GM21360 (cell line): Measurements from ENCODE around the gene KY.

ENCODE experiments used
- ATAC-seq: cut with Tn5 transposase; IDR thresholded peaks from one replicate; pipeline ENCODE4 v1.9.1; 2021; ENCODE audit warnings: mild to moderate bottlenecking, moderate library complexity; ENCODE audit not compliant: unreplicated experiment

KY gene, protein sequence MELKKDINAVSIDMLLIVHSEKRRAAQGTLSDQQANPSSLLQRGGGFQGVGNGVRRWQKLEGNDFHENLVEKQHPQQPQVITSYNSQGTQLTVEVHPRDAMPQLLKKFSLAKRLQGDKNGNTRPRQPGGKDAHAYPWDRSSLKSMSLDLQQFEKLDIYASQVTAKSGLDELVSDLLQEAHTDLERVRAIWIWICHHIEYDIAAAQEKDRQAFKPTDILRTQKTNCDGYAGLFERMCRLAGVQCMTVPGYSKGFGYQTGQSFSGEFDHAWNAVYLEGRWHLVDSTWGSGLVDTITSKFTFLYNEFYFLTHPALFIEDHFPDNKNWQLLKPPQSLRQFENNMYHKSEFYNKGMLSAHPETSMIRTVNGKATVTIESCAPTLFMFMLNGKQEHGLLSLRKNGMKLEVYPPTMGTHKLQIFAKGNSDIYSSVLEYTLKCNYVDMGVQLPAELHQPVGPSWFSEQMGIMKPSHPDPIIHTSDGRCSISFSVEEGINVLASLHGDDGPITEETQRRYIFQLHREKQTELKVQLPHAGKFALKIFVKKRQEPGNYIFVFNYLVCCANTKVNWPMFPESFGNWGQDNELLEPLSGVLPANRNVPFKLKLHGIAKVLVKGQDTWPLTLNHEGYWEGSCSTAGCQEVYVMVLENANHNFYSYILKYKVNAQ

DNA sequence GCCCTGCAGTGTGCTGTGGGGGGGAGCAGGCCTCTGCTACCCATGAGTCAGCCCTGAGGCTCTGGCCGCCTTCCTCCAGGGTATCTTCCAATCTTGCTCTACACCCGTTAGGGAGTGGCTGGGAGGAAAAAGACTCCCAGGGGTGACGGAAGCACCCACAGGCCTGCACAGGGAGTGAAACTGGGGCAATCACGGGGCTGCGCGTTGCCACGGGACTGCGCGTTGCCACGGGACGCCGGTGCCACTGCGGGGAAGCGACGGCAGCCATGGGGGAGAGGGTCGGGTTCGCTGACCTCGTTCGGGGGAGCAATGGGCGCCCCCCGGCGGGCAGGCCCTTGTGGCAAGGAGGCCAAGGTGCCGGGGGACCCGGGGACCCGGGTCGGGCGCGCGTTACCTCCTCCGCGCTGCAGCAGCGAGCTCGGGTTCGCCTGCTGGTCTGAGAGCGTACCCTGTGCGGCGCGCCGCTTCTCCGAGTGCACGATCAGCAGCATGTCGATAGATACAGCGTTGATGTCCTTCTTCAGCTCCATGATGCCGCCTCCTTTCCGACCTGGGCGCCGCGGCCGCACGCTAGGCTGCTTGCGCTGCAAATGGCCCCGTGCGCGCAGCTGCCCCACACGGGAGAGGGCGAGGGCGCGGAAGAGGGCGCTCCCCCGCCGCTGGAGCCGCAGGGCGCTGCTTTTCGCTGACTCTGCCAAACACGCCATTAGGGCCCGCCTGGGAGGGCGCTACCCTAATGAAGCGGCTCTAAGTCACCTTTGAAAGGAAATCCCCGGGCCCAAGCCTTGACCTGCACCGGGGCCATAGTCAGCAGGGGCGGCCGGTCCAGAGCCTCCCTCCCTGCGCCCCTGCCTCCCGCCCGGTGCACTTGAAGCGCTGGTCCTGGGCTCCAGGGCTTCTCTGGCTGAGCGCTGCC is at the start of gene KY:
Gene KY, minus strand, starts transcription at position 592 of the 916 bp plus-strand sequence. Its CDS starts 62 bp downstream, at position 530.
- no peak for ATAC-seq

DNA sequence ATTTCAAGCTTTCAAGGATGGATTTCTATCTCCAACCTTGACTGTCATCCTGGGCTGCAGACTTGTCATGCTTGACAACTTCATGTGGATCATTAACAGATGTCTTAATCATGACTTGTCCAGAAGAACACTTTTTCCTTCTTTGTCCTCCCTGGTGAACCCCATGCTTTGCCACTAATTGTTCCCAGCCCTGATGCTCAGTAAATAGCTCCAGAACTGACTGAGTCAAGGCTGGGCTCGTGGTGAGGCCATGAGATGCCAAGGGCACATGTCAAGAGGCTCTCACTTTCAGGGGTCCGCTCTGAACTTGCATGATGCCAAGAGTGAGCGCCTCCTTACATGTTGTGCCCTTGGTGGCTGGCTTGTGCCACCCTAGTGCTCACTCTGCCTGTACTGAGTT is 48.9 kb upstream of the KY start:
- ATAC-seq, result no peak

DNA sequence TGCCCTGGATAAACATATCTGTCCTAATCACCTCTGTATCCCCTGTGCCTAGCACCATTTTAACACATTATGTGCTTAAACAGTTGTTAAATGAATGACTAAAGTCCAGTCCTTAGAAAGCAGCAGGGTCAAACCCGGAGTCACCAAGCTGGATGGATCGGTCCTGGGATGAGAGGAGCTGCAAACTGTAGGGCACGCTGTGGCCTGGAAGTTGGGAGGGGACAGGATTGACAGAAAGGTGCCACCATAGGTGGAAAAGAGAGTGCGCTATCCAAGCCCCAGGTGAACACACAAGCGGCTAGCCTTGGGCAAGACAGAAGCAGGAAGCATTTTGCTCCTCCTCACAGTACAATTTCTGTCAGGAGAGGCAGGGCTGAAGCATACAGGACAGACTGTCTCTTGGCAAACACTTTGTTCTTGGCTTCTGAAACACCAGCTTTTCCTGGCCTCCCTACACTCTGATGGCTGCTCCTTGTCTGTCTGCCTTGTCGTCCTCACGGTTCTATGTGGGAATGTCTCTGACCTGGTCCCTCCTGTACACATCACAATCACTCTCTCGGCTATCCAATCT is 48.4 kb upstream of the KY start:
- no peak for ATAC-seq

DNA sequence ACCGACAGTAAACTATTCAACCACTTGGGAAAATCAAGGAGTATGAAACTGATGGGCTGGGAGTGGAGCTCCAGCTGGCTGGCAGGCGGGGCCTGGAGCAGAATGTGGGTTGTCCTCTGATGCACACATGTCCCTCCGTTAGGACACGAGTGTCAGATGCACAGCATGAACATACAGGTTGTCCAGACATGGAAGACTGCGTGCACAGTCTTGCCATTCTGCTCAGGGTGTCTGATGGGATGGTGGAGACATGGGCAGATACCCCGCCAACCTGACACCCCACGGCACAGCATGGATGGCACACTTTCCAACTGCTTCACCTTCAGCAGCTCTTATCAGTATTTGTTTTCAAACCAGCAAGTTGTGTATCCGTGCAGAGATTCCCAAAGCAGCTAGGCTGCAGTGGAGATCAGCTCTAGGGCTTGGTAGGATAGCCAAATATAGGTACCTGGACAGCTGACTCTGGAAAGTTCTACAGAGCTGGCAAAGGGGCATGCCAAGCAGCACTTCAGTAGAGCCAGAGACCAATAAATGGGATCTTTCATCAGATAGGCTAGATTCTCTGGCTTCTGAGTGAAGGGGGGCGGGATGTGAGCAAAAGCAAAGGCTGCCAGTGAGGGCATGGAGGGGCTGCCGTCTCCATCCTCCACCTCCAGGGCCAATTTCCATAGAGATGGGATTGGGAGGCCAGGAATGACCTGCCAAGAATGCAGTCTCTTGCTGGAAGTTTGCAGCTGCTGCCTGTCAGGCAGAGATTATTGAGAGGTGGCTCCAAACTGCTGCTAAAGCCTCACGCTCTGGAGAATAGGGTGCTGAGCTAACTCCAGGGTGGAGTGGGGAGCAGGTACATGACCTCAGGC is 47.2 kb upstream of the KY start:
- no peak for ATAC-seq

- ATAC-seq, result no peak
Measured at GRCh38 chr3:134696155-134696554, 45.3 kb upstream of the KY start.

GRCh38 chr3:134694946-134695543 is 44.2 kb upstream of the KY start:
- ATAC-seq, result no peak

DNA sequence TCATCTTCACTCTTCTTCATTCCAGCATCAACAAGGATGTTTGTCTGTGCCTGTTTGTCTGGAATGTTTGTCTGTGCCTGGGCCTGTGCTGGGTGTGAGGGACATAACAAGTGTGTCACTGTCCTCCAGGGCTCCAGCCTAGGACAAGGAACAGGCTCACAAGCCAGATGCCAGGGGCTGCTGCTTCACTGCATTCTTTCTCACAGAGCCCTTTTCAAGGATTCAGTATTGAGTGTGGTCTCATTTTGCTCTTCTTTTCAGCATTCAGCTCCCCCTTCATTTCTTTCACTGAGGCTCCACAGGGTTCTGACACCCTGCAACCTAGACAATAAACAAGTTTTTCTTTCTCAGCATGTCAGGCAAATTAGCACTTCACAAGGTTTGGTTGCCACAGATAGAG is 43.6 kb upstream of the KY start:
- ATAC-seq, result no peak

DNA sequence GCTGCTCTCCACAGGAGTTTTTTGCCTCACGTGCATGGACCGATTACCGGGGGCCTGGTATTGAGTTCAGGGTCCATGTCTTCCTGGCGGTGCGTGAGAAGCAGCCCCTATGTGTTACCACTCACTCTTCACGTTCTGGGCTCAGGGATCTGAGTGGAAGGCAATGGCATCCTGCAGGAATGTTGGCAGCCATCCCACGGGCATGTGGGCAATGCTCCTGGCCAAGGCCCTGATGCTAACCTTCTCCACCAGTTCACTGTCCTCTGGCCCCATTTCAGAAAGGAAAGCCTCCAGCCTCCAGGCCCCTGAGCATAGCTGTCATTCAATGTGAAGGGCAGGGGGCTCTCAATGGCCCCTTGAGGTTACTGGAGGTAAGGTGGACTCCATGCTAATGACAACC is 43.0 kb upstream of the KY start:
- ATAC-seq, result no peak

GRCh38 chr3:134693226-134693625 is 42.4 kb upstream of the KY start:
- ATAC-seq, result no peak

- no peak for ATAC-seq
Measured at GRCh38 chr3:134690226-134690625, 39.4 kb upstream of the KY start.

DNA sequence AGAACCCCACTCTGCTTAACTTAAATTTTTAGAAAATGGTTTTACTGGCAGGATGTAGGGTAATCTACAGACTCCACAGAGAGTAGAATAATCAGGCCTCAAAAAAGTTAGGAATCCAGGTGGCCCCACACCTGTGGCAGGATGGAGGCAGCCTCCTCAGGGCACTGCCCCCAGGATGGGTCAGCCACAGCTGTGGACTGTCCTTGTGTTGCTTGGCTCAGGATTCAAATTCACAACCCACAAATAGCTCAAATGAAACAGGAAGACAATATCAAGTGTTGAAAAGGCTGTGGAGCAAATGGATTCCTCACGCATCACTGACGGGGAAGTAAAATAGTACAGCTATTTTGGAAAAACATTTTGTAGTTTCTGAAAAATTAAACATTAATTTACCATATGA is 36.8 kb upstream of the KY start:
- no peak for ATAC-seq

DNA sequence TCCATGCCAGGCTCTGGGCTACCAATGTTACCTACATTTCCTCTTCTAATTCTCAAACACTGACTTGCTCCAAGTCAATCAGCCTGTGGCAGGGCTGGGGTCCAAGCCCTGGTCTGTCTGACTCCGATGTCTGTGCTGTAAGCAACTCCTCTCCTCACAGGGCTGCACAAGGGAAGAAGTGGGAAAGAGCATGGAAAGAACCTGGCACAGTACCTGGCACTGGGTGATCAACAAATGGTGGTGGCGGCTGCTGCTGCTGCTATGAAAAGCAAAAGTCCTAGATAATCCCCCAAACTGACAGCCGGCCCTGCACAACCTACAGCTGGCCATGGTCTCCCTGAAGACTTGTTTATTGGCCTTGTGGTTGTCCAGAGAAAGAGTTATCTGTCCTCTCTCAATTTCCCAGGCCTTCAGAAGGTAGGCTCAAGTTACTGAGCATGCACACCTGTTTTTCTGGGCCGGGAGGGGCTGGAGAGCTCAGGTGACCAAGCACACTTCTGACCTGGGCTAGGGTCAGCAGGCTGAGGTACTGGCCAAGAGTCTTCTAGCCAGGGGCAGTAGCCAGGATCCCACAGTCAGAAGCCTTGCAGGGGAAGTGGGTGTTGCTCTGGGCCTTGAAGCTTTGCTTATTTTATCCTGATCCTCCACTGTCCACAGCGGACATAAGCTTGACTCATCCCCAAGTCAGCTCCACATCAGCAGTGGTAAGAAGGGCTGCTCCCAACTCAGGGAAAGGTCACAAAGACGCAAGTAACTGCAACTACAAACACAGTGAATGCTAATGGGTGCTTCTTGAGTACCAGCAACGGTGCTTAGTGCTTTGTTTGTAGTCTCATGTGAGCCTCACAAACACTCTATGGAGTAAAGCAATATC is 35.3 kb upstream of the KY start:
- no peak for ATAC-seq

DNA sequence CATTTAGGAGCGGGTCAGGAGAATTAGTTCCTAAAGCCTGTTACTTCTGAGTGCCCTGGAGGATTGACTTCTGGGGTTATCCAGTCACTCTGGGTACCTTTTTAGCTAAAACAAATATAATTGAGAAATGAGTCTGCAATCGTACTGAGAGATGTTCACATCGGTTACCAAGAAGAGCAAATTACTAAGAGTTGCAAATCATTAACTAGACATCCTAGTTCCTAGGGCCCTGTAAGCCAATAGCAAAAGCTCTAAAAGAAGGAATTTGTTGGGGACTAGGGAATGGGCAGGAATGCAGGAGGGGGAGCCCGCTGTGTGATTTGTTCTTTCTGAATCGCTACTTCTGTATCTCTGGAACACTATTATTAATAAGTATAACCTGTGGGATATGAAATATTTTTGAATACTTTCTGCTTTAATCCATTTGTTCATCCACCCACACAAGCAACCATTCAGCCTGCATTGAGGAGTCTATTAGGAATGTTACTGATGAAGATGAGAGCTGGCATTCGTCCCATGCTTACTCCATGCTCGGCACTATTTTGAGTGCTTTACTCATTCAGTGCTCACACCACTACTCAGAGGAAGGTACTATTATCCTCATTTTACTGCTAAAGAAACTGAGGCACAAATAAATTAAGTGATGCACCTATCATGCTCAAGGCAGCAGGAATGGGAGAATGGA is 31.5 kb upstream of the KY start:
- ATAC-seq, result no peak

DNA sequence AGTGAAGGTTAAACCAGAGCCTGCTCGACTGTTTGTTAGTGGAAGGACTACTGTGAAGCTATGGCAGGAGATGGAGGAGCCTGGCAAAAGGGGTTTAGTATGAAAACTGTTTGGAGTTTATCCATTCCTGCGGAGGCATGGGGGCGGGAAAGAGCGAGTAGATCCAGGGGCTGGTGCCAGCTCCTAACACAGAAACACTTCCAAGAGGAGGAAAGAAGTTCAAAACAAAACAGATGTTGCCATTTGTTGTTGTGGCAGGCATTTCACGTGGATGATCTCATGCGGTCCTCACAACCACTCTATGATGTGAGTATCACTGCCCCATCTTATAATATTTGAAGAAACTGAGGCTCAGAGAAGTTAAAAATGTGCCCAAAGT is 30.7 kb upstream of the KY start:
- ATAC-seq, result no peak

DNA sequence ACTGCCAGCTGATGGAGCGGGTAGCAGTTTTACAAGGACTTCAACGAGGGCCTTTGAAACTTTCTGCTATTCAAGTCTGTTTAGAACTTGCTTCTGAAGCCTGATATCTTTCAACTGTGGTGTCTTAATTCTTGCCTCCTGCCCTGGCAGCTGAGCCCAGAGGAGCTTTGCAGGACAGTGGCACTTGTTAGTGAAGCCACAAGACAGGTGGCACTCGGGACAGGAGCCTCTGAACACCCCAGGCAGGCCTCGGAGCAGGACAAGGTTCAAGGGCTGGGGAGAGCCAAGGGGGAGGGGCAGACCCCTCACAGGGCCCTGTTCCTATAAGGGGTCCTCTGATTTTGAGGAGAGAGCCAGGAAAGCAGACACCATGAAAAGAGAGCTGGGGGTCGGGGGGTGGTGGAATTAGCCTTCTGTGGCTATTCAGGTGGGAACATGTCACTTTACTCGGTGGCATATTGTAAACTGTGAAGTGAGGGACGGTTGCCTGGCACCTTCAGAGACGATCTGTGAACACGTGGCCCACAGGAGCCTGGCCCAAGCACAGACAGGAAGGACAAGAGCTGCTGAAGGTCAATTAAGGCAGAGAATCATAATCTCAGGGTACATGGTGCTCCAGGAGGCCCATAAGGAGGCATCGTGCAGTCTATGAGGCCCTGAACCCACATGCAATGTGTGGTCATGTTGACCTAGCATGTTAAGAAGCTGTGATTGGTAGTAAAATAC is 30.1 kb upstream of the KY start:
- ATAC-seq, result no peak

DNA sequence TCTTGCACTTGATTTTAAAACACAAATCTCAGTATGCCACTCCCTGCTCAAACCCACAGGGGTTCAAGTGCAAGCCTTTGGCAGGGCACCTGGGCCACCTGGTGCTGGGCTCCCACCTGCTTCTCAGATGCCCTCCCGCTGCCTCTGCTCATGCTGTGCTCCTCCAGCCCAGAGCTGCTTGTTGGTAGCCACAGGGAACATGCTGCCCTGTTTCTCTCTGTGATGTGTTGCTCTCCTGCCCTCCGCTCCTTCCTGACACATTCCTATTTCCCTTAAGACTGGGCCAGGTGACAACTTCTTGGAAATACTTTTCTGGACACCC is 27.1 kb upstream of the KY start:
- ATAC-seq, result no peak

- no peak for ATAC-seq
Measured at GRCh38 chr3:134677196-134677986, 26.6 kb upstream of the KY start.
